Suprapubic skin (tissue), 4 donors: ENCODE results near the gene TDRD9. TPM values are rescaled to one million over a fixed set of nuclear protein-coding genes. Genes with fewer than 3 reads are reported as not detected.

Experiments
- DNase-seq, 2 donors: peaks; one replicate each; pipeline ENCODE4 v3.0.0-alpha.2; 2019; ENCODE audit warnings: low spot score in 2 of 2
- H3K27ac ChIP-seq: fragments of 200-600 bp; sonication (generic); one replicate; pipeline ENCODE4 v1.5.1; 2019
- H3K27me3 ChIP-seq: fragments of 200-600 bp; sonication (generic); one replicate; pipeline ENCODE4 v1.5.1; 2019
- H3K36me3 ChIP-seq: fragments of 200-600 bp; sonication (generic); one replicate; pipeline ENCODE4 v1.5.1; 2019
- H3K4me1 ChIP-seq: fragments of 200-600 bp; sonication (generic); one replicate; pipeline ENCODE4 v1.5.1; 2019
- H3K4me3 ChIP-seq: fragments of 200-600 bp; sonication (generic); one replicate; pipeline ENCODE4 v1.5.1; 2019; ENCODE audit warnings: mild to moderate bottlenecking
- H3K9me3 ChIP-seq: fragments of 200-600 bp; sonication (generic); one replicate; pipeline ENCODE4 v1.5.1; 2019
- EP300 ChIP-seq: sonication (generic); formaldehyde crosslinking; IDR thresholded peaks from one replicate; pipeline ENCODE4 v1.6.1; 2017; ENCODE audit warnings: antibody characterized with exemption
- POLR2A ChIP-seq, 2 donors: fragments of 450-650 bp; IDR thresholded peaks; one replicate each; pipeline ENCODE4 v1.6.1; 2017; ENCODE audit warnings: antibody characterized with exemption in 2 of 2, mild to moderate bottlenecking in 2 of 2, moderate library complexity in 2 of 2
- POLR2AphosphoS5 ChIP-seq, 3 donors: sonication (generic); formaldehyde crosslinking; IDR thresholded peaks; one replicate each; pipeline ENCODE4 v1.6.1; 2017; ENCODE audit warnings: antibody characterized with exemption in 3 of 3
- WGBS: methylation state at CpG from one replicate; pipeline ENCODE4 v1.1.5; 2018; 5-methylcytosine and 5-hydroxymethylcytosine counted together
- total RNA-seq, 4 donors: library from RNA; depleted of rRNA; stranded (reverse); fragments of >200 nt; gene quantifications; one replicate each; pipeline ENCODE4 v1.1.0, GENCODE V29; 2016
- TF ChIP-seq, protein P1 (sequence below), 2 donors: fragments of 200-600 bp in 1 of 2; fragments of 450-650 bp in 1 of 2; sonication (generic) in 1 of 2; IDR thresholded peaks; one replicate each; pipeline ENCODE4 v1.5.1; 2016 to 2019; ENCODE audit warnings: antibody characterized with exemption in 2 of 2, mild to moderate bottlenecking in 1 of 2, moderate library complexity in 1 of 2

The TDRD9 gene
- total RNA-seq, 4 donors from 2014 or later: 1.0 to 1.7 TPM; not detected in 2

DNA sequence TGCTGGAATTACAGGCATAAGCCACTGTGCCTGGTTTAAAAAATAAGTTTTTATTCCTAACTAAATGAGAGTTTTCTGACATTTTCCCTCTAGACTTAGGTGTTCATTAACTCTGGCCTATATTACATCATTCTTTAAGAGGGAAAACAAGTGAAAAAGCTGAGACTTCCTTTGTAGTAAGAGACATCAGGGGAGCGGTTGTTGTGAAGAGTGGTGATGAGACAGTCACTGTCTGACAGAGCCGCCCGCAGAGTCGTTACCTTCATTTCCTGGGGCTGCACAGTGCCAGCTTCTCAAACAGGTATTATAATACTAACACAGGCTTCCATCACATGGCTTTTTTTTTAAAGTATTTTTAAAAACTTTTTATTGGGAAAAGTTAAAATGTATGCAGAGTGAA is 19.7 kb upstream of the TDRD9 start:
- peaks cover 11% of the 10 kb centered on the region for H3K4me1 ChIP-seq
- no peaks in the 10 kb centered on the region for H3K27me3 ChIP-seq
- H3K36me3 ChIP-seq: peaks cover 27% of the 10 kb centered on the region
- DNase-seq: no peak
- H3K9me3 ChIP-seq: no peaks in the 10 kb centered on the region
- TF ChIP-seq, protein P1, sequence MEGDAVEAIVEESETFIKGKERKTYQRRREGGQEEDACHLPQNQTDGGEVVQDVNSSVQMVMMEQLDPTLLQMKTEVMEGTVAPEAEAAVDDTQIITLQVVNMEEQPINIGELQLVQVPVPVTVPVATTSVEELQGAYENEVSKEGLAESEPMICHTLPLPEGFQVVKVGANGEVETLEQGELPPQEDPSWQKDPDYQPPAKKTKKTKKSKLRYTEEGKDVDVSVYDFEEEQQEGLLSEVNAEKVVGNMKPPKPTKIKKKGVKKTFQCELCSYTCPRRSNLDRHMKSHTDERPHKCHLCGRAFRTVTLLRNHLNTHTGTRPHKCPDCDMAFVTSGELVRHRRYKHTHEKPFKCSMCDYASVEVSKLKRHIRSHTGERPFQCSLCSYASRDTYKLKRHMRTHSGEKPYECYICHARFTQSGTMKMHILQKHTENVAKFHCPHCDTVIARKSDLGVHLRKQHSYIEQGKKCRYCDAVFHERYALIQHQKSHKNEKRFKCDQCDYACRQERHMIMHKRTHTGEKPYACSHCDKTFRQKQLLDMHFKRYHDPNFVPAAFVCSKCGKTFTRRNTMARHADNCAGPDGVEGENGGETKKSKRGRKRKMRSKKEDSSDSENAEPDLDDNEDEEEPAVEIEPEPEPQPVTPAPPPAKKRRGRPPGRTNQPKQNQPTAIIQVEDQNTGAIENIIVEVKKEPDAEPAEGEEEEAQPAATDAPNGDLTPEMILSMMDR (IDR thresholded peaks at IDR 0.05): no peak
- TF ChIP-seq POLR2A (IDR thresholded peaks at IDR 0.05) (no peak), POLR2AphosphoS5 (IDR thresholded peaks at IDR 0.05) (no peak), EP300 (no peak)
- H3K27ac ChIP-seq: no peak overlapping the region
- H3K4me3 ChIP-seq: no peak overlapping the region
- WGBS: 89% methylated on average over 4 of the region's 4 CpGs

DNA sequence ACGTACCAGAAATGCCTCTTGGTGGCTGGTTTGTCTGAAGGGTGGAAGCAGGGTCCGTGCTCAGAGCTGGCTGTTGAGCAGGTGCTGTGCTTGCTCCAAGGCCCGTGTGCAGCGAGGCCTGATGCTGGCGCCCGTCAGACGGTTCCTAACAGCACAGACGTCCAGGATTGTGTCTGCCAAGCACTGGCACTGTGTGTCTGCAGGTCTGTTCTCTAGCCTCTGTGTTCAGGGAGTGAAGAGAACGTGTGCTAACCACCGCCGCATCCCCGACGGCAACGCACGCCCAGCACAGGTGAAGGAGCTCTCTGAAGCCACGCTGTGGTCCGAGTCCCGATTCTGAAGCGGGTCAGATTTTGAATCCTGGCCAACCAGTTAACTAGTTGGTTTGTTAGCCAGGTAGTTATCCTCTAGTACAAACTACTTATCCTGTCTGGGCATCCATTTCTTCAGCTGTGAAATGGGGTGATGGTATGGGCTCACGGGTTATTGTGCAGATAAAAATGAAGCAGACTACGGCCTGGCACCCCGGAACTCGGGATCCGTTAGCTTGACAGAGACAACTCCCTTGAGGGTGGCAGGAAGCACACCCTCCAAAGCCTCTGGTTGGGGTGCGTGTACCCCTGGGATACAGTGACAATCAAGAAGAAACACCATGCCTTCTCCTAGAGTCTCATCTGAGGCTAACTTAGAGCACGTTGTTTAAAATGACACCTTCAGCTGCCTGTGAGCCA is 18.6 kb upstream of the TDRD9 start:
- no peak for DNase-seq
- H3K4me3 ChIP-seq: no peak overlapping the region
- no peak for TF ChIP-seq POLR2AphosphoS5 (IDR thresholded peaks at IDR 0.05)
- no peak for TF ChIP-seq EP300
- no peak for TF ChIP-seq POLR2A (IDR thresholded peaks at IDR 0.05)
- TF ChIP-seq, protein P1 (IDR thresholded peaks at IDR 0.05): no peak

DNA sequence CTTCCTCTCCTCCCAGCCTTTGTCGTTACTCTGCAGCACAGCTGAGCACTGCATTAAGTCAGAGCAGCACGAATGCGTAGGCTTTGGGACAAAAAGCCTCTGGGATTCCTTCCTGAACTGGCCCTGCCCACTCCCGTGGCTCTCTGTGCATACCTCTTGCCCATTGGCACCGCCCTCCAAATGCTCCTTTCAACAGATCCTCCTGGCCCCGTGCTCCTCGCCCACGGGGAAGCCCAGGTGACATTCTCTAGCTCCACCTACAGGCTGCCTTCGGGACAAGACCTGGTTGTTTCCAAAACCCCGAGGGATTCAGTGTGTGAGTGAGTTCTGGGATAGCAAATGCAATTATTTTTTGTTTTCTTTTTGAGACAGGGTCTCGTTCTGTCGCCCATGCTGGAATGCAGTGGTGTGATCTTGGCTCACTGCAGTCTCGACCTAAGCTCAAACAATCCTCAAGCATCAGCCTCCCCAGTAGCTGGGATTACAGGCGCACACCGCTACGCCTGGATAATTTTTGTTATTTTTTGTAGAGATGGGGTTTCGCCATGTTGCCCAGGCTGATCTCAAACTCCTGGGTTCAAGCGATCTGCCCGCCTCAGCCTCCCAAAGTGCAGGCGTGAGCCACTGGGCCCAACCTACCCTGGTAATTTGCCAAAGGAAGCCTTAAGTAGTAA is 17.9 kb upstream of the TDRD9 start:
- Histone ChIP-seq H3K27me3 (no peaks in the 10 kb centered on the region), H3K4me1 (peaks cover 11% of the 10 kb centered on the region), H3K9me3 (no peaks in the 10 kb centered on the region), H3K4me3 (no peak overlapping the region), H3K36me3 (peaks cover 42% of the 10 kb centered on the region), H3K27ac (no peak overlapping the region)
- WGBS: 26% methylated on average over 18 of the region's 20 CpGs
- TF ChIP-seq POLR2AphosphoS5 (IDR thresholded peaks at IDR 0.05): no peak
- TF ChIP-seq, protein P1 (IDR thresholded peaks at IDR 0.05): peak; percentile 57 to 75
- DNase-seq: peak in 1 of 2 donors; percentile 85

More for the DNA sequence above, 18.6 kb upstream of the TDRD9 start:
- Histone ChIP-seq H3K27ac (no peak overlapping the region), H3K27me3 (no peaks in the 10 kb centered on the region), H3K9me3 (no peaks in the 10 kb centered on the region), H3K4me1 (peaks cover 11% of the 10 kb centered on the region), H3K36me3 (peaks cover 38% of the 10 kb centered on the region)
- WGBS: 71% methylated on average over 18 of the region's 26 CpGs

DNA sequence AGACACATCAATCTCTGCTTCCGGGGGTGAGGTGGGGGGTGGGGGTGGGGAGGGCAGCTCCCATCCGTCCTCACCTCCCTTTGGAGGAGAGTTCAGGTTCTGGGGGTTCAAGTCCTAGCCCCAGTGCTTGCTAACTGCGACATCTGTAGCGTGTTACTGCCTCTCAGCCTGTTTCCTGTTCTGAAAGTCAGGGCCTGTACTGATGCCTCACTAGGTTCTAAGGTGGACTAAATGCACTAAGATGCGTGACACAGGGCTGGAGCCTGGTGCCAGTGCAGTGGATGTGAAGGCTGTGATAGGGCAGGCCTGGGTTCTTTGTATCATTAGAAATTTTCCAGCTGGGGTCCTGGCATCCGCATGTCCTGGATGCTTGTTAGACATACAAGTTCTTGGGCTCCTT is 17.3 kb upstream of the TDRD9 start:
- Histone ChIP-seq H3K27me3 (no peaks in the 10 kb centered on the region), H3K36me3 (peaks cover 42% of the 10 kb centered on the region), H3K27ac (no peak overlapping the region), H3K9me3 (no peaks in the 10 kb centered on the region), H3K4me3 (no peak overlapping the region), H3K4me1 (peaks cover 11% of the 10 kb centered on the region)
- WGBS: 74% methylated on average over 6 of the region's 6 CpGs
- TF ChIP-seq EP300 (no peak), POLR2A (IDR thresholded peaks at IDR 0.05) (no peak), POLR2AphosphoS5 (IDR thresholded peaks at IDR 0.05) (no peak)
- TF ChIP-seq, protein P1 (IDR thresholded peaks at IDR 0.05): no peak
- DNase-seq: no peak

DNA sequence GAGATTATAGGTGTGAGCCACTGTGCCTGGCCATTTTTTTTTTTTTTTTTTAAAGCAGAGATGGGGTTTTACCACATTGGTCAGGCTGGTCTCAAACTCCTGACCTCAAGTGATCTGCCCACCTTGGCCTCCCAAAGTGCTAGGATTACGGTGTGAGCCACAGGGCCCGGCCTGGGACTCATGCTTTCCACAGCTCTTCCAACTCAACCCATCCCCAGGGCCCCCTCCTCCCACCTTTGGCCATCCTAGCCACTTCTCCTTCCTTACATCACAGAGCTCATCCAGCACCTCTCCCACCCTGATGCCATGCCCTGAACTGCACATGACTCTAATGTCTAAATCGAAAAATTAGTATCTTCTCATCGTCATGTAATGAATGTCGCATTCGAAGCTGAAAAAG is 12.6 kb upstream of the TDRD9 start:
- peaks cover 19% of the 10 kb centered on the region for H3K4me1 ChIP-seq
- DNase-seq: no peak
- peaks cover 53% of the 10 kb centered on the region for H3K36me3 ChIP-seq
- H3K27me3 ChIP-seq: no peaks in the 10 kb centered on the region
- WGBS: 96% methylated on average over 6 of the region's 6 CpGs
- no peak overlapping the region for H3K4me3 ChIP-seq
- TF ChIP-seq POLR2AphosphoS5 (IDR thresholded peaks at IDR 0.05): no peak
- TF ChIP-seq EP300: no peak
- TF ChIP-seq, protein P1 (IDR thresholded peaks at IDR 0.05): no peak
- no peak for TF ChIP-seq POLR2A (IDR thresholded peaks at IDR 0.05)
- no peak overlapping the region for H3K27ac ChIP-seq
- no peaks in the 10 kb centered on the region for H3K9me3 ChIP-seq
